ENCODE data around the gene TCP11.

TCP11 gene

DNA sequence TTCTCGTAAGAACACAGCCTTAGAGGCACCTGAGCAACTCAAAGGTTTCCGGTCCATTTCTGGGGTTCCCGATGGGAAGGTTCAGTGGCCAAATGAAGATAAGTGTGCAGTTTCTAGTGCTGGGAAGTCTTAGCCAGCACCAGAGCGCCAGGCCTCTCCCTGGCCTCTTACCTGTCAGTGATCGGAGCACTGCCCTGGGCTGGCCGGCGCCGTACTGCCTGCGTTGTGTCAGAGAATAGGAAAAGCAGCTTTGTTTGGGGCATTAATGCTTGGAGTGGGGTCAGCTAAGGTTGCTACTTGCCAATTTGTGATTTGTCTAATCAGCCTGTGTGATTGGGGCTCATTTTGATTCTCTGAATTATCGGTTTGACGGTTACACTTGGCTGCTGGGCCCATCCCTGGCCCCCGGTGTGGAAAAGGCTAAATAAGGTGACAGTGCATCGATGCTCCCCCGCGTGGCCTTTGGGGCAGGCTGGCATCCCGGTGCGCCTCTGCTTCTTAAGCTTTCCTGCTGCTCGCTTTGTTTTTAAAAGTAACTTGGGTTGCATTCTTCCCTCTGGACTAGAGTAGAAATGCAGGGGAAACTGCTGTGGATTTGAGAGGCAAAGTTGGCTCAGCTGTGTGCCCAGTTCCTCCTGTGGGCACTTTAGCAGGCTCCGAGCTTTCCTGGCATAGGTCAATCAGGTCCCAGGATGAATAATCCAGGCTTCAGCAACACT, 51.8 kb downstream of the TCP11 start:
- peak overlapping the region in 1 of 2 donors; percentile 60 for H3K27ac ChIP-seq
- TF ChIP-seq CTCF (IDR thresholded peaks at IDR 0.05), result no peak
- intact Hi-C loops (cut with DNase I; ENCODE audit: low total_unique reads), result no loop called here
- peaks cover 0 to 67% (median 31%) of the 10 kb centered on the region in 4 donors for H3K4me1 ChIP-seq
- no peaks in the 10 kb centered on the region for H3K27me3 ChIP-seq
- H3K9me3 ChIP-seq, result no peaks in the 10 kb centered on the region
- peaks cover 41 to 60% (median 58%) of the 10 kb centered on the region in 3 donors for H3K36me3 ChIP-seq
- no peak overlapping the region for H3K4me3 ChIP-seq
- no peak for DNase-seq

DNA sequence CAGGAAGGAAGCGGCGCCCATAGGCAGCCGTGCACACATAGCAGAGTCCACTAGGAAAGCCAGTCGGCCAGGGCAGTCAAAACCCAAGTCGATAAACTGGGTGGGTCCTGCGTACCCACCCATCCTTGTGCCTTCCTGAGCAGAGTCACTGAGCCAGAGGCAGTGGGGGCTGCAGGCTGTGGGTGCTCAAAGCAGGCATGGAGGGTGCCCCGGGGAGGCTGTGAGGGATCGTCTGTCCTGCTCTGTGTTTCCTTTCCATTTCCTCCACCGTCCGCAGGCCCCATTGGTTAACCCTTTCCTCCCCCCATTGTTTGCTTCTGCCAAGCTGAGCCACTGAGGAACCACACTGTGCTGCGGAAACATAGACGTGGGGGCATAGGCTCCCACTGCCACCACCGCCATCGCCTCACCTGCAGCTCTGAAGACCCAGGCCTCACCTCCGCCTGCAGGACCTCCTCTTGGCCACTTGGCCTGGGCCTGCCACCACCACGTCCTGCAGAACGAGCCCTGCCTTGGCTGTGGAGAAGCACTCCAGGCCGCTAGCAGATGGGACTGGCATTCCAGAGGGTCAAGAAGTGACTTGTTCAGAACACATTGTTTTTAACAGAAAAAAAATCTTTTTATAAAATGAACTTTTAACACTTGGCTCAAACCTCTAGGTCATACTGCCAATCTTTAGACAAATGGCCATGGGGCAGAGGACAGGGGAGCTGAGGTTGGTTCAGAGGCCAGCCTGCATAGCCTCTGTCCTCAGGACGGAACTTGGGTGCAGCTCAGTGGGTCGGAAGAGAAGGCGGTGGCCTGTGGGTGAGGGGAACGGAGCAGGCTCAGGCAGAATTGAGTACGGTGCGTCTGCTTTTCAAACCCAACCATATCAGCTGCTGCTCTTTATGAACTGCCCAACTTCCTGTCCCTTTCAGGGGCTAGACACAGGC, 52.6 kb downstream of the TCP11 start:
- DNase-seq, result no peak
- H3K9me3 ChIP-seq, result no peaks in the 10 kb centered on the region
- peak overlapping the region in 1 of 2 donors; percentile 60 for H3K27ac ChIP-seq
- H3K36me3 ChIP-seq, result peaks cover 49 to 68% (median 66%) of the 10 kb centered on the region in 3 donors
- no peak overlapping the region for H3K4me3 ChIP-seq
- no peak for TF ChIP-seq CTCF (IDR thresholded peaks at IDR 0.05)
- intact Hi-C loops (cut with DNase I; ENCODE audit: low total_unique reads), result no loop called here
- H3K4me1 ChIP-seq, result peaks cover 0 to 58% (median 29%) of the 10 kb centered on the region in 4 donors
- no peaks in the 10 kb centered on the region for H3K27me3 ChIP-seq

DNA sequence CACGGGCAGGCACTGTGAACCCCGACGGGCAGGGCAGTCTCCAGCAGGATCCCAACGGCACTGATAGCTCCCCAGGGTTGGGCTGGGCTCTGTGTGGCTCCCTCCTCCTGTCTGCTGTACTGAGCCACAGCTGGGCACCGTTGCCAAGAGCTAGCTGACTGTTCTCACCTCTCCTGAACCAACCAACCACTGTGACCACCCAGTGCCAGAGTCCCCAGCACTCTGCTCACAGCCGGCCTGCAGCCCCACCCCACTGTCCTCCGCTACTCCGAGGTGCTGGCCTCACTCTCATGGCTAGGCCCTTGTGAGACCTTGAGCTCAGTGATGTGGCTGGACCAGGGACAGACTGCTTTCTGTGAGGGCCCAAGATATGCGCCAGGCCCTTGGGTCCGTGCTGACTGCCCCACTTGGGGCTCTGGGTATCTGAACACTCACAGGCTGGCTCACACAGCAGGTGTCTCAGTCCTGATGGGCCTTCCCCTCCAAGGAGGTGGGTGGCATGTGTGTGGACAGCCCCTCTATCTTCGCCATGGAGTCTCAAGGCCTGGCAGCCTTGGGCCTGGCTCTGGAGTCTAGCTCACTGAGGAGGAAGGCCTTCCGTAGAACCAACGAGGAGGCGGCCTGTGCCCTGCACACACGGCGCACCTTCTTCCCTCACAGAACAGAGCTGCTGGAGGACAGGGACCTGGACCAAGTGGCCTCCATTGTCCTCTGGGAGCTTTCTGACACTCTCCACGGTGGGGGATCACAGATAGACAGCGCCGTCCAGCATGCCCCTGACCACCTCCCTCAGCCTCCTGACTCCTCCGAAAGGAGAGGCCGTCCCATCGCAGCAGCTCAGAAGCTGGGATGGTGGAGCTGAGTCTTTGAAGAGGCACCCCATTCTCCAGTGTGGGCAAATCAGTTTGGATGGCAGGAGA, 53.5 kb downstream of the TCP11 start:
- intact Hi-C loops (cut with DNase I; ENCODE audit: low total_unique reads), result no loop called here
- Histone ChIP-seq H3K4me3 (no peak overlapping the region), H3K27ac (peak overlapping the region; percentile 23 to 60), H3K36me3 (peaks cover 59 to 78% (median 76%) of the 10 kb centered on the region in 3 donors), H3K4me1 (peaks cover 0 to 49% (median 24%) of the 10 kb centered on the region in 4 donors), H3K27me3 (no peaks in the 10 kb centered on the region), H3K9me3 (no peaks in the 10 kb centered on the region)
- no peak for TF ChIP-seq CTCF (IDR thresholded peaks at IDR 0.05)
- DNase-seq, result no peak

- peaks cover 0 to 41% (median 19%) of the 10 kb centered on the region in 4 donors for H3K4me1 ChIP-seq
- no peak for DNase-seq
- TF ChIP-seq CTCF (IDR thresholded peaks at IDR 0.05), result no peak
- peak overlapping the region in 1 of 2 donors; percentile 51 for H3K27ac ChIP-seq
- no peaks in the 10 kb centered on the region for H3K9me3 ChIP-seq
- no peaks in the 10 kb centered on the region for H3K27me3 ChIP-seq
- H3K4me3 ChIP-seq, result no peak overlapping the region
- peaks cover 67 to 86% (median 84%) of the 10 kb centered on the region in 3 donors for H3K36me3 ChIP-seq
- intact Hi-C loops (cut with DNase I; ENCODE audit: low total_unique reads), result no loop called here
Measured at GRCh38 chr6:35086636-35087360, 54.3 kb downstream of the TCP11 start.

All from tibial artery (tissue), 4 donors.